D721Med (cell line): ENCODE measurements around the gene EFEMP2.

Source experiments
- DNase-seq: peaks from one replicate; pipeline ENCODE4 v3.0.0; 2011; ENCODE audit warnings: low spot score; ENCODE audit not compliant: insufficient read length
- FAIRE-seq: peaks from 2 replicates; lab custom pipeline; 2011; peaks lifted over from hg19 to GRCh38; lab: Jason Lieb, UNC
- CTCF ChIP-seq: IDR thresholded peaks from 2 replicates; pipeline ENCODE4 v1.5.1; 2012; ENCODE audit warnings: mild to moderate bottlenecking, control low read depth; ENCODE audit not compliant: insufficient read depth; ENCODE audit errors: missing control alignments

Gene EFEMP2

GRCh38 chr11:65859095-65859811 is 13.3 kb downstream of the EFEMP2 start:
- no peak for TF ChIP-seq CTCF
- FAIRE-seq (no peak), DNase-seq (peak; percentile 86)

DNA sequence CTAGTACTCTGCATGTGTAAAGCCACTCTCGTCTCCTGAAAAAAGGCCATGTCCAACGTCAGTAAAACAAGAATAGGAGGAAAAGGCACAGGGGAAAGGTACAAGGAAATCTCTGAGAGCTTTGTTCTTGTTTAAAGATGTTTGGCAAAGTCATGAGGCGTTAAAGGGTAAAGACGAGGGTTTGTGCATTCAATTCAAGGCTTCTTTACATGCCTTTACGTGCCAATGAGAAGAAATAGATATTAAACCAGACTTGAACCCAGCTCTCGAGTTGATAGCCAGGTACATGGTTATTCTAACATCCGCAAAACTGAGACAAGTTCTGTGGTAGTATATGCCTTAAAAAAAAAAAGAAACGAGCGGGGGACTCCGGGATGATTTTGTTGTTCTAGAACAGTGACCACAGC is 13.9 kb downstream of the EFEMP2 start:
- no peak for DNase-seq
- TF ChIP-seq CTCF: no peak
- FAIRE-seq: no peak

DNA sequence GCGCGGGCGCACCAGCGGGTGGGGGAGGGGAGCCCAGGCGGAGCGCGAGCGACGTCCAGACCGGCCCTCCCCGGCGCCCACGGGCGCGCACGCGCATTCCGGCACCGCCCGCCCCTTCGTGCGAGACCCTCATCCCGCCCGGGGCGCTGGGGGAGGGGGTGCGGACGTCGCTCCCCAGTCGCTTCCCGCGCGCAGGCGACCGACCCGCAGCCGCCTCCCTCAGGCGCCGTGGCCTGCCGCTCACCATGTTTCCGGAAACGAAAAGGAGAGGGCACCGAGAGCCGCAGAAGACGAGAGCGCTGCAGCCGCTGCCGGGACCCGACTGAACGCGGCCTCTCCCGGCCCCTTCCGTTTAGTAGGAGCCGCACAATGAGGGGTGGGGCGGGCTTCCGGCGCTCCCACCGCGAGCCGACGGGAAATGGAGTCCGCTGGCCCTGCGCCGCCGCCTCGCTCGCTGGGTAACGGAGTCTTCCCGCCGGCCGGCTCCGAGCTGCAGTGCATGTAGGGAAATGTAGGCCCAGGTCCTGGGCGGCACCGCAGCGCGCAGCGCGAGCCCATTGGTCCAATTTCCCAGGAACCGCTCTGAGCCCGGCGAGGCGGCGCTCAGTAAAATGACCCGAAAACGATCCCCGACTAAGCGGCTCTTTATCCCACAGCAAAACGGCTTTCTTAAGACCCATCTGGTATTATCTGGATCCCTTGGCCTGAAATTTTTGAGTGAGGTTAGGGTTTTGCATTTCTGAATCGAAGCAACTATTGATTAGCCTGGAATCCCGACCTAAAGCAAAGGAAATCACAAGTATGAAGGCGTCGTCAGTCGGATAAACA is 14.5 kb downstream of the EFEMP2 start, which contains the start of gene CFL1:
CFL1 (minus strand) TSS at position 328 of the 828 bp plus-strand sequence; CDS start at position 247, 81 bp downstream.
- no peak for FAIRE-seq
- no peak for TF ChIP-seq CTCF
- DNase-seq: no peak

- no peak for FAIRE-seq
- no peak for DNase-seq
- no peak for TF ChIP-seq CTCF
Measured at GRCh38 chr11:65857500-65857852, 15.1 kb downstream of the EFEMP2 start.

DNA sequence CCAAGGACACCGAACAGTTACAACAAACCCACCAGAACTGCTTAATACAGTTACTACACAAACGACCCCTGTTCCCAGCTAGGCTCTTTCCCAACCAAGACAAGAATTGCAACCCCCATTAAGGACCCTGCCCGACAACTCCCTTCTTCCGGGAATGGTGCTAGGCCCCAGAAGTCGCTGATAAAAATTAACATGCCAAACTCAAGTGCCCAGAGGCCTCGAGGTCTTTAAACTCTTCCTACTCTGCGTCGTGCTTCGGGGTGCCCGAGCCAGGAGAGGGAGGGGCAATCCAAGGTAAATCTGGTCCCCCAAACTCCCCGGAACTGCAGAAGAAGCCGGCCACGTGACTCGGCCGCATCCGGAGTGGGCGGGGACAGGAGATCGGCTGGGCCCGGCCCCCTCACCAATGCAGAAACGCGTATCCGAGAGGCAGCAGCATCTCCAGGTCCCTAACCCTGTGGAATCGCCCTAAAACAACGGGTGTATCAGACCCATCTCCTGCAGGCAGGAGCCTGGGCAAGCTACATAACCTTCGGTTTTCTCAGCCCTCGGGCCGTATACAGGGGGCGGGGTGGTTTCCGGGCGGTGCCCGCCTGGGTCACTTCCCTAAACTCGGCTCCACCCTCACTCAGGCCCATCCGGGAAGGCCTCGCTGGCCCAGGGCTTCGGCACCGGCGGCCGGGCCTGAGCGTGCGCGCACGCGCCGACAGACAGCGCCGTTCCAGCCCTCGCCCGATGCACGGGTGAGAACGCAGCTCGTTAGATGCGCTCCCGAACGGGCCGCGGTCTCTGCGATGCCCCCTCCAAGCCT is 15.7 kb downstream of the EFEMP2 start:
- FAIRE-seq: no peak
- DNase-seq: peak; percentile 31

GRCh38 chr11:65855927-65856363 is 16.7 kb downstream of the EFEMP2 start:
- FAIRE-seq: no peak
- no peak for DNase-seq
- no peak for TF ChIP-seq CTCF

More for the DNA sequence above, 15.7 kb downstream of the EFEMP2 start:
- no peak for TF ChIP-seq CTCF
